AG09309 (cell line): ENCODE data around the gene TMEM259.

Source experiments
- DNase-seq: peaks from one replicate; pipeline ENCODE4 v3.0.0-alpha.2; 2010; ENCODE audit warnings: low read depth
- H3K4me3 ChIP-seq: 2 replicates; pipeline ENCODE4 v1.5.1; 2011; ENCODE audit warnings: mild to moderate bottlenecking, low read depth, low read length, moderate library complexity; ENCODE audit not compliant: control insufficient read depth
- CTCF ChIP-seq: IDR thresholded peaks from 2 replicates; pipeline ENCODE4 v1.5.1; 2011; ENCODE audit warnings: mild to moderate bottlenecking, low read depth, low read length, inconsistent platforms; ENCODE audit not compliant: insufficient read depth, control insufficient read depth; ENCODE audit errors: missing control alignments

Gene TMEM259

GRCh38 chr19:984165-984967, 36.6 kb downstream of the TMEM259 start, which contains the start of gene WDR18:
WDR18 (plus strand) TSS chr19:984345; CDS start chr19:984354, 9 bp downstream.
- peak; percentile 17 for DNase-seq
- no peak for TF ChIP-seq CTCF
- peak within 1 kb of the TSS; percentile 93 for H3K4me3 ChIP-seq

- DNase-seq, result no peak
- H3K4me3 ChIP-seq, result peak overlapping the region; percentile 44
These were observed 38.3 kb downstream of the TMEM259 start for GRCh38 chr19:982567-983170.

GRCh38 chr19:980133-980998, 40.6 kb downstream of the TMEM259 start:
- DNase-seq, result no peak
- no peak for TF ChIP-seq CTCF
- no peak overlapping the region for H3K4me3 ChIP-seq

More at GRCh38 chr19:982567-983170, 38.3 kb downstream of the TMEM259 start:
- TF ChIP-seq CTCF, result peak; percentile 47

- no peak for TF ChIP-seq CTCF
- H3K4me3 ChIP-seq, result no peak overlapping the region
- no peak for DNase-seq
These were observed 41.6 kb downstream of the TMEM259 start for GRCh38 chr19:979318-979741.

- H3K4me3 ChIP-seq, result no peak overlapping the region
- no peak for TF ChIP-seq CTCF
- DNase-seq, result no peak
These were observed 43.9 kb downstream of the TMEM259 start for GRCh38 chr19:977058-977464.

- no peak for TF ChIP-seq CTCF
- DNase-seq, result no peak
- H3K4me3 ChIP-seq, result no peak overlapping the region
These were observed 44.4 kb downstream of the TMEM259 start for GRCh38 chr19:976476-976875.
